NCI-H748 treated with DMSO at 0.1 percent for 48 hours (cell line): ENCODE measurements around the gene PLA2G6.

Experiments
- DNase-seq: peaks from one replicate; lab custom pipeline; 2025; lab: John Stamatoyannopoulos, UW

The PLA2G6 gene

DNA sequence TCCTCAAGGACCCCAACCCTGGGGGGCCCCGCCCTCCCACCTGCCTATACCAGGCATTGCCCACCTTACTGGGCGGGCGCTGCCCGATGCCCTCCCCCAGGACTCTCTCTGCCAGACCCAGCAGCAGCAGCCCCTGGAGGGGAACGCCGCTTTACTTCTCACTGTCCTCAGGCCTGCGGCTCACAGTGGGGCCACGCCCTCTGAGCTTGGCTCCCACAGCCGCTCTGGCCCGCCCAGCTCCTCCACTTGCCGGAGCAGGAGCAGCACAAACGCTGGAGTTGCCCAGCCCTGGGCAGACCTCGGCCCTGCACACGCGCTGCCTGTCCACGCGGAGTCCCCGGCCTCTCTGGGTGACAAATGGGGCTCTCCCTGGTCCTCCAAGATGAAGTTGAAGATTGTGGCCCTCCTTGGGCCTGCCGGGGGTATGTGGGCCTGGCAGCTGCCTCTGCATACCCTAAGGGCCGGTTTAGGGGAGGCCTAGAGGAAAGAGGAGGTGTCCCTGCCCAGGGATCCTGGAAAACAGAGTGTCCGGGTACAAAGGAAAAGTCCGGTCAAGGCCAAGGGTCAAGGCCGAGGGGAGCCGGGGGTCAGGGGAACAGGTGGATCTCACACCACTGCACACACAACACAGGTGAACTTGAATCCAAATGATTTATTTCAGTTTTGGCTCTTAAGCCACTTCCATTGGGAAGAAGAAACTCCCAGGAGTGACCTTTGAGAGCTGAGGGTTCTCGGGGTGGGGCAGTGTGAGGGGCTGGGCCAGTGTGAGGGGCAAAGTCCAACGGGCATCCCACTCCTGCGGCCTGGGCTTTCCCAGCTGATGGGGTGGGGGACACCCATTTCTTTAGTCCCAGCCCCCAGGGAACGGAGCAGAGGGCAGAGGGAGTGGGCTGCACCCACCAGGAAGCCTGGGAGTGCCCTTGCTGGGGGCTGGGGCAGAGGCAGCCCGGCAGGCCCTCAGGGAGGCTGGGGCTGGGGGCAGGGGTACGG, 70.5 kb downstream of the PLA2G6 start:
- no peak for DNase-seq

DNA sequence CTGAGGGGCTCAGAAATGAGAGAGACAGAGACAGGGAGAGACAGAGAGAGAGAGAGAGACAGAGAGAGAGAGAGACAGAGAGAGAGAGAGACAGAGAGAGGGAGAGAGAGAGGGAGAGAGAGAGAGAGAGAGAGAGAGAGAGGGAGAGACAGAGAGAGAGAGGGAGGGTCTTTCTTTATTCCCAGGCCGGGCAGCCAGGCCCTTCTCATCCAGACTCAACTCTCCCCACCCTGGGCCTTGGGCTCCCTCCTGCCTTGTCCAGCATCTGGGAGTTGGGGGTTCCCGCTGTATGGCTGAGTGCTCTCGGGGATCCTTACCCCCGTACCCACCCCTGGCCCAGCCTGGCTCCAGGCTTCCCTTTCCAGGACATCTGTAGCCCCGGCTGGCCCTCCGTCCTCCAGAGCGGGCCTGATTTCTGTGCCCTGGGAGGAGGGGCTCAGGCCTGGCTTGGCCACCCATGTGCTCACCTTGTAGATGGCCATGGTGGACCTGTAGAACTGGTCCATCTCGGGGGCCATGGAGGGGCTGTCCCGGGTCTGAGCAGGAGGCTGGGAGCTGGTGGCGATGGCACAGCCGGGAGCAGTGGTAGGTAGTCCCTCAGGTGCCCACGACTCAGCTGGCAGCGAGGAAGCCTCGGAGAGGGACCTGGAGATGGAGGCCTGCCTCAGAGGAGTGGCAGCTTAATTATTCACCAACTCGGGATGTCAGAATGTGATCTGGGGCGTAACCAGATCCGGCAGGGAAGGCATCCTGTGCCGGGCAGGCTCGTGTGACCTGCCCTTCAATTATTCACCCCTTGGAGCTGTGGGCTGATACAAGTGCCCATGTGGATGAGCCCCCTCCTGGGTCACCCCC, 71.4 kb downstream of the PLA2G6 start, which contains the start of gene BAIAP2L2:
Gene BAIAP2L2, minus strand, starts transcription at position 677 of the 855 bp plus-strand sequence. Its CDS starts 159 bp downstream, at position 518.
- no peak for DNase-seq

DNA sequence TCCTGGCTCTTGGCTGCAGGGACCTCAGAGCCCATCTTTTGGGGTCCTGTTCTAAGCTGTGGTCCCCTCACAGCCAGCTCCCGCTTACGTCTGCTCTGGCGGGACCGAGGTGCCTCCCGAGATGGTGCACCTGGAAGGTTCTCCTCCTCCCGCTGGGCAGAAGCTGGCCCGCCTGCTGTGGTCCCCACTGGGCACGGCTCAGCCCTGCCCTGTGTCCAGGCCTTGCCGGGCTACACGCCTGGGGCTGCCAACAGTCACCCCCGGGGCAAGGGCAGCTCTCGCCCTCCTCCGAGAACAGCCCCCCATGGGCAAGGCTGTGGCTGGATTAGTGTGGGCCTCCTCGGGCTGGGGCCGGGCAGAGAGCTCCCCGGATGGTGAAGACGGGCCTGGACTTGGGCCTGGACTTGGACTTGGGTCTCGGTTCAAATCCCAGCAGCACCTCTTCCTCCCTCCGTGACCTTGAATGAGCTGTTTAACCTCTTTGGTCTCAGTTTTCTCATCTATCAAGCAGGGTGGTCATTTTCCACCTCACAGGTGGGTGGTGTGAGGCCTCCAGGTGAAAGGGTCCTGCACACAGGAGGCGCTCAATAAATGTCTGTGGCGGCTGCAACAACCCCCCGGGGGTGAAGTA, 72.1 kb downstream of the PLA2G6 start:
- DNase-seq: no peak

- DNase-seq: no peak
These were observed 72.9 kb downstream of the PLA2G6 start for GRCh38 chr22:38108561-38109319.

- no peak for DNase-seq
These were observed 73.7 kb downstream of the PLA2G6 start for GRCh38 chr22:38107692-38108515.

GRCh38 chr22:38106814-38107578, 74.6 kb downstream of the PLA2G6 start:
- no peak for DNase-seq

DNA sequence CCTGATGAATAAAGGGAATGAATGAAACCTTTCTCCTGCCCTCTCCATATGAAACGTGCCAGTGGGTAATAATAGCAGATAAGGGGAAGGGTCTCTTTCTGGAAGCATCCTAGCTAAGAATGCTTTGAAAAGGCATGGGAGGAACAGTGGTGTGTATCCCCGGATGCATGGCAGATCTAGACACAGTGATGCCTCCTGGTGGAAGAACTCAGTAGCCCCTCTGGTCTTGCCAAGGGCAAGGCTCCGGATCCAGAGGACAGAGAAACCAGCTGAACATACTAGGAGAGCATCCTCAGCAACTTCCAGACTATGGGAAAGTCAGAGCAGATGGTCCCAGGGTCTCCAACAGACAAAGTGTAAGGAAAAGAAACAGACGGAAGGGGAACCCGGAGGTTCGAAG, 77.5 kb downstream of the PLA2G6 start:
- no peak for DNase-seq

DNA sequence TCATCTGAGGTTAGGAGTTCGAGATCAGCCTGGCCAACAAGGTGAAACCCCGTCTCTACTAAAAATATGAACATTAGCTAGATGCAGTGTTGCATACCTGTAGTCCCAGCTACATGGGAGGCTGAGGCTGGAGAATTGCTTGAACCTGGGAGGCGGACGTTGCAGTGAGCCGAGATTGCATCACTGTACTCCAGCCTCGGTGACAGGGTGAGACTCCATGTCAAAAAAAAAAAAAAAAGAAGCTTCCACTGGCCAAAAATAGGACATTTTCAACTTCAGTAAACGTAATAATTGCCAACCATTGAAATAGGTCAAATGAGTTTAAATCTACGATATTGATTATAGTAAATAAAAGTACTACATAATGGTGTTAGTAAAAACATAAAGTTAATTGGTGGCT, 78.0 kb downstream of the PLA2G6 start:
- no peak for DNase-seq

- no peak for DNase-seq
These were observed 83.0 kb downstream of the PLA2G6 start for GRCh38 chr22:38098410-38099249.

- DNase-seq: no peak
These were observed 83.8 kb downstream of the PLA2G6 start for GRCh38 chr22:38097557-38098409.

DNA sequence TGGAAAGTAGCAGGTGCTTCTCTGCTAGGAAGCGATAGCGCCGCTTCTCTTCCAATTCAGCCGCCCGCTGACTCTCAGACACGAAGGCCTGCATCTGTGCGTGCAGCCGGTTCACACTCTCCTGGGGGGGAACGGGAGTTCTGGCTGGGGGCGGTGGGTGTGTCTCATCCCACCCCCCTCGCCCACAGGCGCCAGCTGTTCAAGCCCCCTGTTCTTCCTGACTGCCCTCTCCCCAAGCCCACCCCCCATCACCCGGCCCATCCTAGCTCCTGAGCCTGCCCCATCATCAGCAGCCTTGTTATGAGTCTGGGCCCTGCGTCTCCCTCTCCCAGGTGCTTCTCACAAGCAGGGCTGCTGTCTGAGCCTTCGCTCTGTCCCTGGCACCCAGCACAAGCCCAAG, 84.6 kb downstream of the PLA2G6 start:
- no peak for DNase-seq

- DNase-seq: no peak
These were observed 92.2 kb downstream of the PLA2G6 start for GRCh38 chr22:38089474-38089851.

DNA sequence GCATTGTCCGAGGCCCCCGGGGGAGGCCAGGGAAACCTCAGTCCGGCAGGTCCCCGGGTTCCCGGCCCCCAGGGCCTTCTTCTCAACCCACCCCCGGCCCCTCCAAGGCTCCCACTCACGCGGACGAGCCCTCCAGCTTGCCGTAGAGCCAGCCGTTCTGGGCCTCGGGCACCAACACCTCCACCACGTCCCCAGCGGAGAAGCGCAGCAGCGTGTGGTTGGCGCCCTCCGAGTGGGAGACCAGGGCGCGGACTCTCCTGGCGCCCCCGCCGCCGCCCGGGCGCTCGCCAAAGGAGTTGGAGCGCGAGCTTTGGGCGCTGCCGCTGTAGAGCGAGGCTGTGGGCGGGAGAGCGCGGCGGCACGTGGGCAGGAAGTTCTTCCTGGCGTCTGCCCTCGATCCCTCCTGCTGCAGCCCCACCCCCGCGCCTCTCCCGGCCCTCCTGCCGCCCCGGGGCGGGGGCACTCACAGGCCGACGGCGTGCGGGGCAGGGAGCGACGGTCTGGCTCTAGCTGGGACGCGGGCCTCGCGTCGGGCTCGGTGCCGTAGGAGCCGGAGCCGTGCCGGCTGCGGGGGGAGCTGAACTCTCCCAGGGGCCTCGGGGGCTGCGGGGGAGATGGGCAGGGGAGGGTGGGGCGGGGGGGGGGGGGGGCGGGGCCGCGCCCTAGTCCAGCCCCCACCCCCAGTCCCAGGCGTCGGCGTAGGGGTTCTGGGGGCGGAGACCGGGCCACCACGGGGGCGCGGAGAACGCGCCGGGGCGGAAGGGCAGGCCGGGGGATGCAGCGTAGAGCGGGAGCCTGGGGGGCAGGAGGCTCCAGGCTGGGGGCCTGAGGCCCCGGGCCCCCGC, 92.8 kb downstream of the PLA2G6 start:
- DNase-seq: no peak

DNA sequence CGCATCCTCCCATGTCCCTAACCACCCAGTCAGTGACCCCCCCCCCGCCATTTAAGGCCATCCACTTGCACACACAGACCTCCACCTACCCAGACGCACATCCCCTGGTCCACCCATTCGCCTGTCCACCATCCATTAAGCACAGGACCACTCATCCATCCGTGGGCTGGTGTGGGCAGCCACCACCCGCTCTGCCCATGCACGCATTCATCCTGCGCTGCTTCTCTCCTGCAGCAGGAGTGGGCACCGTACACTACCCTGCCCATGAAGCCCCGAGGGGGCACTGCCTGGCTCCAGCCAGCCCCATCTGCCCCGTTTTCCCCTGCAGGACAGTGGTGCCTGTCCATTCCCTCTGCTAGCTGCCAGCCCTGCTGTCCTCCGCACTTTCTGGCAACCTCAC, 93.8 kb downstream of the PLA2G6 start:
- DNase-seq: no peak

GRCh38 chr22:38086942-38087341, 94.7 kb downstream of the PLA2G6 start:
- DNase-seq: no peak

DNA sequence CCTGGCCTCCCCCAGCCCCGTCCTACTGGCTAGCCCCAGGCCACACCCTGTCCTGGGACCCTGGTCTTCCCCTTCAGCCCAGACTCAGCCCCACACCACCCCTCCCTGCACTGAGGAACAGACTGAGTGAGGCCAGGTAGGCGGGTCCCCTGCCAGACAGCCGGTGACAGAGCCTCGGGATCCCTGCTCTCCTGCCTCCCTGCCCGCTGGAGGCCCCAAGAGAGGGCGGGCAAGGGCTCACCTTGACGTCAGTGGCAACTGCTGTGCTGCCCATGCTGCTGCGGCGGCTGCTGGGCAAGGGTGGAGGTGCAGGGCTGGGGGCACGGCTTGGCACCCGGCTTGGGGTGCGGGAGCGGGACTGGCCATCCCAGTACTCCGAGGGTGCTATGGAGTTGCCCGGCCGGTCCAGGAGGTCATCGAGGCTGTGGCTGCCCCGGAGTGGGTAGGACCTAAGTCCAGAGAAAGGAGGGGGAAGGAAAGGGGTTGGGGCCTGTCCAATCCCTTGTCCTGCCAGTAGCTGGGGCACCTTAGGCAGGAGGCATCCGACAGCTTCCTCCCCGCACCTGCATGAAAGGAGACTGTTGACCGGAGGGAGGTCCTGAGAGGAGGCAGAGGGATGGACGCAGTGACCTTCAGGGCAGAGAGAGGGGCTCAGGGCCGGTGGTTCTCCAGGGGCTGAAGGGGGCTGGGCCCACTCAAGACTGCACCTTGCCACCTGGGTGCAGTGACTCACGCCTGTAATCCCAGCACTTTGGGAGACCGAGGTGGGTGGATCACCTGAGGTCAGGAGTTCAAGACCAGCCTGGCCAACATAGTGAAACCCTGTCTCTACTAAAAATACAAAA, 95.4 kb downstream of the PLA2G6 start:
- no peak for DNase-seq
